Smooth muscle cell (in vitro differentiated cells): ENCODE measurements around the gene GALNT9. TPM values are rescaled to one million over a fixed set of nuclear protein-coding genes. Genes with fewer than 3 reads are reported as not detected.

Experiments
- DNase-seq: peaks from one replicate; lab custom pipeline; 2025; ENCODE audit not compliant: unreplicated experiment; lab: John Stamatoyannopoulos, UW
- H2AFZ ChIP-seq: fragments of 200-600 bp; sonication (generic); 2 replicates; pipeline ENCODE4 v1.6.0; 2016; ENCODE audit warnings: antibody characterized with exemption, low read depth, mild to moderate bottlenecking
- H3F3A ChIP-seq: fragments of 200-600 bp; sonication (generic); 2 replicates; pipeline ENCODE4 v1.6.0; 2017; ENCODE audit warnings: antibody characterized with exemption, low read depth
- H3K27ac ChIP-seq: fragments of 200-600 bp; sonication (generic); 2 replicates; pipeline ENCODE4 v1.5.1; 2016; ENCODE audit warnings: low read depth, mild to moderate bottlenecking
- H3K27me3 ChIP-seq: fragments of 200-600 bp; sonication (generic); 2 replicates; pipeline ENCODE4 v1.6.1; 2016; ENCODE audit warnings: low read depth, mild to moderate bottlenecking
- H3K36me3 ChIP-seq: fragments of 200-600 bp; sonication (generic); 2 replicates; pipeline ENCODE4 v1.5.1; 2016; ENCODE audit warnings: low read depth
- H3K4me1 ChIP-seq: fragments of 200-600 bp; sonication (generic); 2 replicates; pipeline ENCODE4 v1.5.1; 2016; ENCODE audit warnings: low read depth
- H3K4me2 ChIP-seq: fragments of 200-600 bp; sonication (generic); 2 replicates; pipeline ENCODE4 v1.6.0; 2016; ENCODE audit warnings: mild to moderate bottlenecking
- H3K4me3 ChIP-seq: fragments of 200-600 bp; sonication (generic); 2 replicates; pipeline ENCODE4 v1.5.1; 2016; ENCODE audit warnings: mild to moderate bottlenecking
- H3K79me2 ChIP-seq: fragments of 200-600 bp; sonication (generic); 2 replicates; pipeline ENCODE4 v1.6.0; 2016; ENCODE audit warnings: low read depth, mild to moderate bottlenecking
- H3K9ac ChIP-seq: fragments of 200-600 bp; sonication (generic); 2 replicates; pipeline ENCODE4 v1.6.0; 2016; ENCODE audit warnings: low read depth
- H3K9me3 ChIP-seq: fragments of 200-600 bp; sonication (generic); replicated peaks from 2 replicates; pipeline ENCODE4 v1.5.1; 2016; ENCODE audit warnings: low read depth
- H4K20me1 ChIP-seq: fragments of 200-600 bp; sonication (generic); 2 replicates; pipeline ENCODE4 v1.6.0; 2016; ENCODE audit warnings: low read depth
- WGBS: methylation state at CpG from one replicate; pipeline ENCODE4 v1.1.7; 2016; ENCODE audit warnings: low lambda C conversion rate; 5-methylcytosine and 5-hydroxymethylcytosine counted together
- polyA plus RNA-seq: library from polyadenylated mRNA; unstranded; fragments of >200 nt; fragmentation: Nextera tagmentation; extraction: Ambion mirVana; gene quantifications from 2 replicates; pipeline ENCODE4 v1.2.1, GENCODE V29; 2016
- total RNA-seq: library from RNA; depleted of rRNA; stranded (reverse); fragments of >200 nt; gene quantifications from 2 replicates; pipeline ENCODE4 v1.2.3, GENCODE V29; 2014
- TF ChIP-seq, protein P1 (sequence below): fragments of 200-600 bp; sonication (generic); IDR thresholded peaks from 2 replicates; pipeline ENCODE4 v1.5.1; 2017; ENCODE audit warnings: borderline replicate concordance, mild to moderate bottlenecking, antibody characterized with exemption; ENCODE audit not compliant: insufficient read depth, poor library complexity, severe bottlenecking

Gene GALNT9
- total and polyA plus RNA-seq, 2 experiments from 2014 or later = 1.1 TPM; not detected in 1

DNA sequence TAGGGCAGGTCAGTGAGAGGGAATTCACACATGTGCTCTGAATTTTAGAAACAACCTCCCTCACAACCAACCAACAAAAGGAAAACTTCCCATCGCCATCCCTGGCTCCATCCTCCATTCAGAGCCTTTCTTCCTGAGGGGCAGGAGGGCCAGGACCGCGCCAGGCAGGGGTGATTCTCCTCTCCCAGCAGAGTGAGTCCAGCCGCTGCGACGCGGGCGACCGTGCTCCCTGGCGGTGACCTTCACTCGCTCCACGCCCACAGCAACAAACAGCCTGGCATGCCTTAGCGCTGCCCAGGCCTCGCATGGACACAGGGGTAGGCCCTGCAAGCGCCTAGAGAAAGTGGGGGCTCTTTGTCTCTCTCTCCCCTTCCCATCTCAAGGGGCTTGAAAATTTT, 3.7 kb downstream of the GALNT9 start:
- TF ChIP-seq, protein P1, sequence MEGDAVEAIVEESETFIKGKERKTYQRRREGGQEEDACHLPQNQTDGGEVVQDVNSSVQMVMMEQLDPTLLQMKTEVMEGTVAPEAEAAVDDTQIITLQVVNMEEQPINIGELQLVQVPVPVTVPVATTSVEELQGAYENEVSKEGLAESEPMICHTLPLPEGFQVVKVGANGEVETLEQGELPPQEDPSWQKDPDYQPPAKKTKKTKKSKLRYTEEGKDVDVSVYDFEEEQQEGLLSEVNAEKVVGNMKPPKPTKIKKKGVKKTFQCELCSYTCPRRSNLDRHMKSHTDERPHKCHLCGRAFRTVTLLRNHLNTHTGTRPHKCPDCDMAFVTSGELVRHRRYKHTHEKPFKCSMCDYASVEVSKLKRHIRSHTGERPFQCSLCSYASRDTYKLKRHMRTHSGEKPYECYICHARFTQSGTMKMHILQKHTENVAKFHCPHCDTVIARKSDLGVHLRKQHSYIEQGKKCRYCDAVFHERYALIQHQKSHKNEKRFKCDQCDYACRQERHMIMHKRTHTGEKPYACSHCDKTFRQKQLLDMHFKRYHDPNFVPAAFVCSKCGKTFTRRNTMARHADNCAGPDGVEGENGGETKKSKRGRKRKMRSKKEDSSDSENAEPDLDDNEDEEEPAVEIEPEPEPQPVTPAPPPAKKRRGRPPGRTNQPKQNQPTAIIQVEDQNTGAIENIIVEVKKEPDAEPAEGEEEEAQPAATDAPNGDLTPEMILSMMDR = no peak
- Histone ChIP-seq H3K36me3 (no peaks in the 10 kb centered on the region), H3K4me3 (no peak overlapping the region), H2AFZ (no peak overlapping the region), H3K9ac (no peak overlapping the region), H3K4me2 (no peak overlapping the region), H3K4me1 (no peaks in the 10 kb centered on the region), H3K27ac (no peak overlapping the region), H3K9me3 (no peaks in the 10 kb centered on the region), H3F3A (no peaks in the 10 kb centered on the region), H4K20me1 (no peaks in the 10 kb centered on the region), H3K79me2 (no peaks in the 10 kb centered on the region), H3K27me3 (peaks cover 27% of the 10 kb centered on the region)
- no peak for DNase-seq
- WGBS = 92% methylated on average over 15 of the region's 15 CpGs

DNA sequence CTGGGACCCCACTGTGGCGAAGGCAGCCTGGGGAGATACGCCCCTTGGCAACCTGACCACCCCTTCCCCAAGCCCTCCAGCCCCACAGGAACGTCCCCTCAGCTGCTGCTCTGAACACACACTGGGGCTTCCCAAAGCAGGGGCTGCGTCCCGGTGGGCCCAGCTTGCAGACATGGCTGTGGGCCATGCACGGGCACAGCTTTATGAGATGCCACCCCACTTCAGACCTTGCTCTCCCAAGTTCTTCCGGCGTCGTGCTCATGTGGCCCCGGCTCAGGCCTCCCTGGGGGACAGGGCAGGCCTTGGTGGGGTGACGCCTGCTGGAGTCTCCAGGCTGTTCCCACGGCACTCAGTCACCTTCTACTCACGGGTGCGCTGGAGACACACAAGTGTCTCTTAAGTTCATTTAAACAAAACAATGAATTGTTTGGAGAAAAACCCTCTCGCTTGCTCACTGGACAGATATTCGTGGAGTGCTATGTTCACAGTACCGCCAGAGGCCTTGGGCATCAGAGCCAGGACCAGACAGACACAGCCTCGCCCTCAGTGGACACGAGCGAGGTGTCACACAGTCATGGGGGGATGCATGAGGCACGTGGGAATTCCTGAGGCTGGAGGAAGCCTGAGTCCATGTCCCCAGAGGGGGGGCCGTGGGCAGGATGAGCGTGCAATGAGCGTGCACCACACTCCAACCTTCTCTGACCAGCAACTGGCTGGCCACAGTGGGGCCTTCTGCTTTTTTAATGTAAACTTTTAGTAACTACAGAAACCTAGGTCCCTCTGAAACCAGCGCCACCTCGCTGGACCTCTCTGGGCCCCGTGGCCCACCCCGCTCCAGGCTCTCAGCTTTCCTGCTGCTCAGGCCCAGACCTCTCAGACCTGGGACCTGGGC, 4.3 kb downstream of the GALNT9 start:
- Histone ChIP-seq H2AFZ (no peak overlapping the region), H3F3A (no peaks in the 10 kb centered on the region), H3K9ac (no peak overlapping the region), H4K20me1 (no peaks in the 10 kb centered on the region), H3K36me3 (no peaks in the 10 kb centered on the region), H3K79me2 (no peaks in the 10 kb centered on the region), H3K27me3 (peaks cover 21% of the 10 kb centered on the region), H3K4me2 (no peak overlapping the region), H3K27ac (no peak overlapping the region), H3K4me3 (no peak overlapping the region), H3K9me3 (no peaks in the 10 kb centered on the region), H3K4me1 (no peaks in the 10 kb centered on the region)
- 83% methylated on average over 28 of the region's 28 CpGs for WGBS
- TF ChIP-seq, protein P1 = no peak
- DNase-seq = no peak

DNA sequence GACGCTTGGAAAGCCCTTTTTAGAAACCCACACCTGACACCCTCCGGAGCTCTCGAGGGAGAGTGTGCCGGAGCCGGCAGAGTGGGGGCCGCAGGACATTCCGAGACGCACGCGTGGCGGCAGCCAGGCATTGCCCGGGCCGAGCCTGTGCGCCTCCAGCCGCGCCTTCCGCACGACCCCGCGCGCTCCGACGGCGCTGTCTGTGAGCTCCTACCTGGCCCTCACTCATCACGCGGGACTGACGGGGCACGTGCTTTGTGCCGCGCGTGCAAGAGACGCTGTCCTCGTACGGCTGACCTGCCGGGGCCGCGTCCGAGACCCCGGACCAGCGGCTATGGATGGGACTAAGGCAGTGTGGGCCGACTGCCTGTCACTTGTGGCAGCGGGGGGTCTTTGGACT, 5.2 kb downstream of the GALNT9 start:
- TF ChIP-seq, protein P1 = no peak

More for the DNA sequence above, 5.2 kb downstream of the GALNT9 start:
- H3K27ac ChIP-seq = no peak overlapping the region
- no peaks in the 10 kb centered on the region for H3K79me2 ChIP-seq
- 95% methylated on average over 42 of the region's 42 CpGs for WGBS
- H2AFZ ChIP-seq = no peak overlapping the region
- no peak overlapping the region for H3K4me2 ChIP-seq
- H3K27me3 ChIP-seq = peaks cover 17% of the 10 kb centered on the region
- H3K36me3 ChIP-seq = no peaks in the 10 kb centered on the region
- no peaks in the 10 kb centered on the region for H3K4me1 ChIP-seq
- no peaks in the 10 kb centered on the region for H3K9me3 ChIP-seq
- H3K4me3 ChIP-seq = no peak overlapping the region
- no peaks in the 10 kb centered on the region for H4K20me1 ChIP-seq
- no peak for DNase-seq
- H3K9ac ChIP-seq = no peak overlapping the region
- H3F3A ChIP-seq = no peaks in the 10 kb centered on the region
